Stimulated activated CD8-positive, alpha-beta memory T cell treated with anti-CD3 and anti-CD28 coated beads, Interleukin-7, amount 100 ng/mL, for 1 hour (primary cell): ENCODE measurements around the gene CFAP107.
"Not testable (repeated sequence)": the region's sequence is repeated elsewhere in the genome, so short reads cannot be mapped to it uniquely, and the experiment has no call there.

Experiments
- DNase-seq, 2 donors: peaks; one replicate each; pipeline ENCODE4 v3.0.0-alpha.2; 2020; ENCODE audit warnings: low read depth in 2 of 2

CFAP107 gene

DNA sequence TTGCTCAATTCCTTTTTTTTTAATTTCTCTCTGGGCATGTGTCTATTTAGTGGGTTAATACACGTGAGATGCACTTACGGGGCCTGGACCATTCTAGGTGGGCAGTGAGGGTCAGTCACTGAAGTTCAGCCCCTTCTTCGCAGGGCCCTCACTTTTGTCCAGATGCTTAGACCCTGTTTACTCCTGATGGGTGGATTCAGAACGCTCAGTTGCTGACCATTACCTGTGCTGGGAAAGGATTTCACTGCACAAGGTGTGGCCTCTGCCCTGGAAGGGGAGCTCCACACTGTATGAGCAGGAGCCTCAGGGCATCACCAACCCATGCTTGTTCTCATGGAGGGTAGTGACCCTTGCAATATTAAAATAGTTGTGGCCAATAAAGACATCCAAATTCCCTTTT lies 32.1 kb downstream of the CFAP107 start:
- DNase-seq, result no peak

DNA sequence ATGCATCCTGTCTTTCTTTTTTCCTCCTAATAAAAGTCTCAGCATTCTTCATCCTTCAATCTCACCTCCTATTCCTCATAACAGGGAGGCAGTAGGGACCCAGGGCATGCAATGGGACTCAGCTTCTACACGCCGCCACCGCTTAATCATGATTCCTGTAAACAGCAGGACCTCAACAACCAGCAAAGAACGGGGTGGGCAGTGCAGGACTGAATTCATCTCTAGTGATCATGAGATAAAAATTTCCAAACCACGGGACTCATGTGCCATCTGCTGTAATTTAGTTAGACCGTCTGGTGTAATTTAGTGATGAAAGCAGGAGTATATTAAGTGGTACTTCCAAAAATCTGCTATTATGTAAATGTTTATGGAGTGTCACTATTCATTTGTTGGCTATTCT lies 32.9 kb downstream of the CFAP107 start:
- DNase-seq, result no peak

DNA sequence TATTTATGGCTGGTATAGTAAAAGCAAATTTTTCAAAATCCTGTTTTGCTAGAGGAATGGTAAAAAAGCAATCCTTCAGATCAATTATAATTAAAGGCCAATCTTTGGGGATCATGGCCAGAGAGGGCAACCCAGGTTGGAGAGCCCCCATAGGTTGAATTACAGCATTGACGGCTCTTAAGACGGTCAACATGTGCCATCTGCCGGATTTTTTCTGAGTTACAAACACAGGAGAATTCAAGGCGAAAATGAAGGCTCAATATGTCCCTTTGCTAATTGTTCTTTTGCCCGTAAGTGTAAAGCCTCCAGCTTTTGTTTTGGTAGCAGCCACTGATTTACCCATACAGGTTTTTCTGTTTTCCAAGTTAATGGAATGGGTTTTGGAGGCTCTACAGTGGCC lies 35.5 kb downstream of the CFAP107 start:
- not testable (repeated sequence) for DNase-seq

DNA sequence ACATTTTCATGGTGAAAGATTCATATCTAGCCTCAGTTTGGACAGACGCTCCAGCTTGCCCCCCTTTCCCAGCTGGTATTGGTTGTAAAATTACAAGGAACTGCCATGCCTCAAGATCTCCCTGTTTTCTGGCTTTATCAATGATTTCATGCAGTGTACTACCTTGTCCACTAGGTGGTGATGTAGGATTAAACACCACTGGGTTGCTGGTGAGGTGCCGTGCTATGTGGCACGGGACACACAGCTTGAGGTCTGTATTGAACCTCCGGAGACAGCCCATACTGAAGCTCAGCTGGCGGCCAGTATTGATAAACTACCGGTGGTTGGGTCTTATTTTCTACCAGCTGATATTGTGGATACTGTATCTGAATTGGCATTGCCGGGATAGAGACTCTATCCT lies 37.8 kb downstream of the CFAP107 start:
- DNase-seq, result not testable (repeated sequence)

DNA sequence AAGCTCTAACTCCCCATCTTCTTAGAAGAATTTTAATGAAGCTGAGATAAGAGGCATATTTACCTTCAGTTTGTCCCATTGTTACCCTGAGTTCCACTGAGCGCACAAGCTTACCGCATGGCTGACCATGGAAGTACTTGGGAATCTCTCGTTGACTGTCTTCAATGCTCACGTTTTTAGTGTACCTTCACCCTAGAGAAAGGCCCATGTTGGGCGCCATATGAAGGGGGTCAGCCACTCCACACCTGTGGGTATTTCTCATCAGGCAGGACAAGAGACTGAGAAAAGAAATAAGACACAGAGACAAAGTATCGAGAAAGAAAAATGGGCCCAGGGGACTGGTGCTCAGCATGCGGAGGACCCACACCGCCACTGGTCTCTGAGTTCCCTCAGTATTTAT lies 38.7 kb downstream of the CFAP107 start:
- not testable (repeated sequence) for DNase-seq

DNA sequence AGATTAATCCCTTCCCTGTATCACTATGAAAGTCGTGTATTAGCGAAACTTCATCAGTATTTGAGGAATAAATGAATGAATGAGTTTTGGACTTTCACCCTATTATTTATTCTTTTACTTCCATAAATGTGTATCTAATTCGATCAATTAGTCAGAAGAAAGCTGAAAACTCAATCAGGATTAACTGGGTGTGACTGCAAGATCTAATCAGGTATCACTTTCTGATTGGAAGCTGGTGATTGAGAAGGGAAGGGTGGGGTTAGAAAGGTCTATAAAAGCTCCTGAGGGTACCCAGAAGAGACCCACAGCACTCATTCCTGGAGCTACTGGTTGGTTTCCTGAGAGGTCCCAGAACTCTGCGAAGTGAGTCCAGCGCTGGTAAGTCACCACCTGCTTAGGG lies 45.1 kb downstream of the CFAP107 start, which contains the start of gene PRAMEF1:
PRAMEF1 (plus strand) TSS at position 301 of the 400 bp plus-strand sequence. CDS start 1,831 bp downstream, outside the sequence.
- DNase-seq, result not testable (repeated sequence)

DNA sequence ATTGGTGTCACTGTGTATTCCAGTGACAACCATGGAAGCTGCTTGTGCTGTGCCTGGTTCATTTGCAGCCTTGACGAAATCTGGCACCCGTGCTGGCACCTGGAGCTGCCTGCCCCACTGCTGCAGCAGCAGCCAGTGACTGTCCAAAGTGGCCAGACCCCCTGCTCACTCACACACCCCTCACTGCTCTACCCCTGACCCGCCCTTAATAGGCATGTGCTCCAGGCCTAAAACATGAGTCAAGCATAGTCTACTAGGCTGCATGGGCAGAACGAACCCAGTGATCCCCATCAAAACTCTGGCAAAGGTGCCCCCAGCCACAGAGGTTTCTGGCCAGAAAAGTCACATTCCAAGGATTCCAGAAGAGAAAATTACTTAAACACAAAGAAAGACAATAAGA lies 52.9 kb downstream of the CFAP107 start:
- no peak for DNase-seq

DNA sequence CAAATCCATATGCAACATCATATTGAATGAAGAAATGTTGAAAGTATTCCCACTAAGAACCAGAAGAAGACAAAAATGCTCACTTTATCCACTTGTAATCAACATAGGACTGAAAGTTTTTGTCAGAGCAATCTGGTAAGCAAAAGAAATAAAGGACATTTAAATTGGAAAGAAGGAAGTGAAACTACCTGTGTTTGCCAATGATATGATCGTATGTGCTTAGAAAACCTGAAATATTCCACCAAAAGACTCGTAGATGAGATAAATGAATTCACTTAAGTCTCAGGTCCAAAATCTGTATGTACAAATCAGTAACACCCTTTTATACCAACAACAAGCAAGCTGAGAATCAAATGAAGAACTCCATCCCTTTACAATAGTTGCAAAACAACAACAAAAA lies 53.7 kb downstream of the CFAP107 start:
- no peak for DNase-seq

DNA sequence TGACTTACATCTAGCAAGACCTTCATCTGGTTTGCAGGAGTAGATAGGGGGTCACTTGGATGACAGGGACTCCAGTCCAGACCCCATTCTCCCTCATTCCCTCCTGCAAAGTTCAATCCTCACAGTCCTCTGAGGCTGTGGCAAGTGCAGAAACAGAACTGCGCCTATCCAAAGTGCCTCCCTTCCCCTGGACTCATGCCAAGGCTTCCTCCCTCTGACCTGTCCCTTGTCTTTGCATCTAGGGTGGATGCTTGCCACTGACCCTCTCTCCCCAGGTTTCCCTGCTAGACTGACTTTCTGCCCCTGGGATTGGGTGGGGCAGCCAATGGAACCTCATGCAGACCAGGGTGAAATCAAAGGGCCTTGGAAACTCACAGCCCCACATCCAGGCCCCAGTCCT lies 63.9 kb downstream of the CFAP107 start:
- no peak for DNase-seq

DNA sequence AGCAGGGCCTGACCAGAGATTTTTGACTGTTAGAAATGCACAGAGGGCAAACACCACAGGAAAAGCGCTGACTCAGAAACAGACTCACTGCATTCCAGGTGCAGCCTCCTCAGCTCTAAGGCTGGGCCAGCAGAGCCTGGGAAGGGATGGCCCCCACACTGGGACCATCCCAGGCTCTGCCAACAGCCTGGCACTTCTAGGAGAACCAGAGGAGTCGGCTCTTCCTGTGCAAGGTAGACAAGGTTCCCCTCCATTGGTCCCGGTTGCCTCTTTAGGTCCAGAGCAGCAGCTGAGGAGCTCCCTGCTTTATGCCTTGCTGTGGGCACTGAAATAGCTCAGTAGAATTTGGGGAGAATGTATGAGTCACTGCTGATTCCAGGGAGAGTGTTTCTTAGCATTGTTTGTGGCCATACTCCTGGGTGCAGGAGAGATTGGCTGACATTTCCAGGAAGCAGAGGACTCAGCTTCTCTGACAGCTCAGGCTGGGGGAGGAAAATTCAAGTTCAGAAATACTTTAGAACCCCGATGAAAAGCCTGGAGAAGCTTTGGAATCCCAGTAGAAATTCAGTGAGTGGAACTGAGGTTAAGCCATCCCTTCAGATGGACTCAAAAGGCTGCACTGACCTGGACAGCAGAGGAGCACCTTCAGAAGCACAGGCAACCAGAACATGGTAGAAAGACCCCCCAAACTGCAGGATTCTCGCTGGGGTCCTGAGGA lies 64.8 kb downstream of the CFAP107 start:
- no peak for DNase-seq

DNA sequence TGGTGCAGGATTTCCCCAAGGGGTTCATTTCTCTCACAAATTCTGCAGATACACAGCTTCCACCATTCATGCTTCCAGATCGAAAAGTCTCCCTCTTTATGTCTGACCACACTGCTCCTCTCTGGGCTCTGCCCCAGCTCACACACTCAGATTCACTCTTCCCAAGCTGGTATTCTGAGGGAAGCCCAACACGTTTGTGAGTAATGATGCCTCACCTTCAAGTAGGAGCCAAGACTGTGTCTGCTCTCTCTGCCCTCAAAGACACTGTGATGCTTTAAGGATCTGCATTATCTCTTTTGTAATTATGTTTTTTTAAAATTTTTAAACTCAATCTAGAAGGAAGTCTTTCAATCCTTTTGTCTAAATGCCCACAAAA lies 65.4 kb downstream of the CFAP107 start:
- no peak for DNase-seq
